ENCODE measurements around the gene TECPR1.

DNA sequence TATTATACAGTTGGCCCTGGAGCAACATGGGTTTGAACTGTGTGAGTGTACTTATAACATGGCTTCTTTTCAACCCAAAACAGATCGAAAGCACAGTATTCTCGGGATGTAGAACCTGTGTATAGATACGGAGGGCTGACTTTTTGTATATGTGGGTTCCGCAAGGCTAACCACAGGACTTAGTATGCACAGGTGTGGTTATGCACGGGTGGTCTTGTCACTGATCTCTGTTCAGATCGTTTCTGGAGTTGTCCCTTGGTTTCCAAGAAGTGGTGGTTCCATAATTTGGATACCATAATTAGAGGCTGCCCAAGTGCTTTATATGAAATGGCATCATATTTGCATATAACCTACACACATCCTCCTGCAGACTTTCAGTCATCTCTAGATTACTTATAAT lies 51.7 kb downstream of the TECPR1 start:
- TF ChIP-seq, protein P1, sequence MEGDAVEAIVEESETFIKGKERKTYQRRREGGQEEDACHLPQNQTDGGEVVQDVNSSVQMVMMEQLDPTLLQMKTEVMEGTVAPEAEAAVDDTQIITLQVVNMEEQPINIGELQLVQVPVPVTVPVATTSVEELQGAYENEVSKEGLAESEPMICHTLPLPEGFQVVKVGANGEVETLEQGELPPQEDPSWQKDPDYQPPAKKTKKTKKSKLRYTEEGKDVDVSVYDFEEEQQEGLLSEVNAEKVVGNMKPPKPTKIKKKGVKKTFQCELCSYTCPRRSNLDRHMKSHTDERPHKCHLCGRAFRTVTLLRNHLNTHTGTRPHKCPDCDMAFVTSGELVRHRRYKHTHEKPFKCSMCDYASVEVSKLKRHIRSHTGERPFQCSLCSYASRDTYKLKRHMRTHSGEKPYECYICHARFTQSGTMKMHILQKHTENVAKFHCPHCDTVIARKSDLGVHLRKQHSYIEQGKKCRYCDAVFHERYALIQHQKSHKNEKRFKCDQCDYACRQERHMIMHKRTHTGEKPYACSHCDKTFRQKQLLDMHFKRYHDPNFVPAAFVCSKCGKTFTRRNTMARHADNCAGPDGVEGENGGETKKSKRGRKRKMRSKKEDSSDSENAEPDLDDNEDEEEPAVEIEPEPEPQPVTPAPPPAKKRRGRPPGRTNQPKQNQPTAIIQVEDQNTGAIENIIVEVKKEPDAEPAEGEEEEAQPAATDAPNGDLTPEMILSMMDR (IDR thresholded peaks at IDR 0.05 in 4 of 5, conservative IDR thresholded peaks at IDR 0.05 in 1 of 5), result no peak
- no peak for TF ChIP-seq POLR2A (IDR thresholded peaks at IDR 0.05)
